H1 (cell line): ENCODE data around the gene STK32A. TPM values are rescaled to one million over a fixed set of nuclear protein-coding genes. Genes with fewer than 3 reads are reported as not detected.
"Not testable (repeated sequence)": the region's sequence is repeated elsewhere in the genome, so short reads cannot be mapped to it uniquely, and the experiment has no call there.

Source experiments
- CTCF ChIA-PET: fragments of 300-600 bp; sonication (Branson Sonifier 250); formaldehyde crosslinking; loops from one replicate; lab custom pipeline; 2021; ENCODE audit not compliant: partially characterized antibody; lab: Charles Lee
- POLR2A ChIA-PET: fragments of 300-600 bp; sonication (Branson Sonifier 250); formaldehyde crosslinking; loops from one replicate; lab custom pipeline; 2021; ENCODE audit warnings: inconsistent platforms; ENCODE audit not compliant: partially characterized antibody; lab: Charles Lee
- DNase-seq, 2 experiments: peaks; one replicate each; pipeline versions ENCODE4 v3.0.0 to v3.0.0-alpha.2; 2010 to 2022; ENCODE audit warnings: low spot score in 2 of 2, low read depth in 1 of 2, mixed read lengths in 1 of 2
- FAIRE-seq: peaks from 2 replicates; lab custom pipeline; 2011; peaks lifted over from hg19 to GRCh38; lab: Jason Lieb, UNC
- H2AFZ ChIP-seq: 2 replicates; pipeline ENCODE4 v1.8.1; 2012; ENCODE audit warnings: low read length, inconsistent platforms
- H2AK5ac ChIP-seq: 2 replicates; pipeline ENCODE4 v1.6.1; 2013; ENCODE audit warnings: low read depth, low read length
- H2BK120ac ChIP-seq: replicated peaks from 2 replicates; pipeline ENCODE3; 2013; ENCODE audit warnings: low read depth, low read length, inconsistent platforms
- H2BK12ac ChIP-seq: 2 replicates; pipeline ENCODE4 v1.6.1; 2013; ENCODE audit warnings: low read depth, low read length
- H2BK15ac ChIP-seq: 2 replicates; pipeline ENCODE4 v1.6.1; 2013; ENCODE audit warnings: low read length
- H2BK20ac ChIP-seq: 2 replicates; pipeline ENCODE4 v1.6.1; 2013; ENCODE audit warnings: low read length
- H2BK5ac ChIP-seq: 2 replicates; pipeline ENCODE4 v1.6.1; 2013; ENCODE audit warnings: low read depth, low read length
- H3K14ac ChIP-seq: 2 replicates; pipeline ENCODE4 v1.6.1; 2013; ENCODE audit warnings: inconsistent platforms; ENCODE audit not compliant: insufficient read length
- H3K18ac ChIP-seq: 2 replicates; pipeline ENCODE4 v1.6.1; 2013; ENCODE audit warnings: low read length; ENCODE audit errors: extremely low read depth
- H3K23ac ChIP-seq: 2 replicates; pipeline ENCODE4 v1.6.1; 2013; ENCODE audit warnings: inconsistent platforms; ENCODE audit not compliant: insufficient read length
- H3K23me2 ChIP-seq: 2 replicates; pipeline ENCODE4 v1.6.1; 2013; ENCODE audit warnings: low read depth, low read length
- H3K27ac ChIP-seq: 2 replicates; pipeline ENCODE4 v1.6.1; 2011; ENCODE audit warnings: low read depth, low read length, inconsistent platforms
- H3K27me3 ChIP-seq, 4 experiments: replicated peaks in 1 of 4; 1 replicate in 1 of 4; 2 replicates in 3 of 4; pipeline versions ENCODE4 v1.6.1 to v1.8.1; 2011 to 2013; ENCODE audit warnings: low read length in 3 of 4, mild to moderate bottlenecking in 3 of 4, inconsistent platforms in 2 of 4, mixed read lengths in 2 of 4, moderate library complexity in 1 of 4; ENCODE audit not compliant: control insufficient read depth in 3 of 4, insufficient read depth in 3 of 4; ENCODE audit errors: extremely low read depth in 1 of 4
- H3K36me3 ChIP-seq, 4 experiments: 2 replicates each; pipeline versions ENCODE4 v1.6.1 to v1.8.1; 2011 to 2013; ENCODE audit warnings: mild to moderate bottlenecking in 4 of 4, low read length in 3 of 4, moderate library complexity in 2 of 4, control low read depth in 1 of 4, inconsistent platforms in 1 of 4; ENCODE audit not compliant: insufficient read depth in 4 of 4, control insufficient read depth in 2 of 4
- H3K4ac ChIP-seq: replicated peaks from 2 replicates; pipeline ENCODE3; 2013; ENCODE audit warnings: low read length, low read depth, mixed read lengths, inconsistent platforms; ENCODE audit not compliant: insufficient read length
- H3K4me1 ChIP-seq, 4 experiments: replicated peaks in 1 of 4; 1 replicate in 1 of 4; 2 replicates in 3 of 4; pipeline versions ENCODE4 v1.6.1 to v1.8.1; 2011 to 2013; ENCODE audit warnings: low read length in 3 of 4, inconsistent platforms in 2 of 4, mixed read lengths in 1 of 4; ENCODE audit not compliant: insufficient read depth in 4 of 4, control insufficient read depth in 3 of 4
- H3K4me2 ChIP-seq, 2 experiments: 2 replicates each; pipeline versions ENCODE4 v1.6.1 to v1.8.1; 2011 to 2013; ENCODE audit warnings: low read depth in 2 of 2, low read length in 2 of 2, control low read depth in 1 of 2, inconsistent platforms in 1 of 2, mild to moderate bottlenecking in 1 of 2; ENCODE audit not compliant: insufficient read depth in 1 of 2
- H3K4me3 ChIP-seq, 4 experiments: fragments of 200-600, 300-600 bp in 1 of 4; sonication (generic), shearing (Covaris generic), sonication (Bioruptor Twin) in 1 of 4; 2 replicates each; pipeline versions ENCODE4 v1.5.1 to v1.8.1; 2011 to 2016; ENCODE audit warnings: low read length in 4 of 4, low read depth in 3 of 4, control low read depth in 2 of 4, inconsistent platforms in 2 of 4, mild to moderate bottlenecking in 2 of 4, mixed read lengths in 1 of 4, moderate library complexity in 1 of 4; ENCODE audit not compliant: insufficient read depth in 2 of 4; ENCODE audit errors: extremely low read depth in 1 of 4
- H3K56ac ChIP-seq: replicated peaks from 2 replicates; pipeline ENCODE3; 2013; ENCODE audit warnings: low read depth, mild to moderate bottlenecking, mixed read lengths, low read length, inconsistent platforms; ENCODE audit not compliant: insufficient read length
- H3K79me1 ChIP-seq: 2 replicates; pipeline ENCODE4 v1.6.1; 2013; ENCODE audit warnings: low read depth, low read length, control low read depth
- H3K79me2 ChIP-seq, 2 experiments: 2 replicates each; pipeline versions ENCODE4 v1.6.1 to v1.8.1; 2012 to 2013; ENCODE audit warnings: low read length in 2 of 2, mild to moderate bottlenecking in 2 of 2, inconsistent platforms in 1 of 2; ENCODE audit not compliant: insufficient read depth in 2 of 2, control insufficient read depth in 1 of 2
- H3K9ac ChIP-seq, 4 experiments: replicated peaks in 1 of 4; 1 replicate in 1 of 4; 2 replicates in 3 of 4; pipeline versions ENCODE4 v1.6.1 to v1.8.1; 2011 to 2013; ENCODE audit warnings: low read depth in 3 of 4, low read length in 3 of 4, control low read depth in 2 of 4, mild to moderate bottlenecking in 2 of 4, moderate library complexity in 2 of 4, inconsistent platforms in 1 of 4; ENCODE audit errors: extremely low read depth in 1 of 4
- H3K9me3 ChIP-seq, 2 experiments: 2 replicates each; pipeline versions ENCODE4 v1.6.1 to v1.8.1; 2012 to 2013; ENCODE audit warnings: mild to moderate bottlenecking in 2 of 2, moderate library complexity in 2 of 2, control low read depth in 1 of 2, inconsistent platforms in 1 of 2, low read depth in 1 of 2, low read length in 1 of 2, mixed read lengths in 1 of 2; ENCODE audit not compliant: insufficient read depth in 2 of 2
- H4K20me1 ChIP-seq, 2 experiments: replicated peaks in 1 of 2; 2 replicates each; pipeline versions ENCODE3 to v1.8.1; 2011 to 2013; ENCODE audit warnings: inconsistent platforms in 2 of 2, low read length in 2 of 2, mild to moderate bottlenecking in 1 of 2; ENCODE audit not compliant: insufficient read depth in 2 of 2, control insufficient read depth in 1 of 2
- H4K5ac ChIP-seq: 2 replicates; pipeline ENCODE4 v1.6.1; 2013; ENCODE audit warnings: low read length, low read depth, mixed read lengths, inconsistent platforms; ENCODE audit not compliant: insufficient read length
- H4K8ac ChIP-seq: 2 replicates; pipeline ENCODE4 v1.8.0; 2013; ENCODE audit warnings: mild to moderate bottlenecking, moderate library complexity, low read length, inconsistent platforms; ENCODE audit not compliant: insufficient read depth; ENCODE audit errors: extremely low read depth
- H4K91ac ChIP-seq: replicated peaks from 2 replicates; pipeline ENCODE3; 2013; ENCODE audit warnings: low read length, mixed read lengths, inconsistent platforms; ENCODE audit not compliant: insufficient read length
- WGBS, 2 experiments: shearing (Covaris generic) in 1 of 2; methylation state at CpG; one replicate each; pipeline versions ENCODE4 v1.1.6 to v1.1.7; 2013 to 2015; ENCODE audit warnings: low lambda C conversion rate in 2 of 2, mixed read lengths in 2 of 2, inconsistent platforms in 1 of 2, low coverage in 1 of 2, missing lambda C conversion rate in 1 of 2; ENCODE audit not compliant: insufficient replicate concordance in 2 of 2, insufficient coverage in 1 of 2, insufficient read length in 1 of 2; ENCODE audit errors: extremely low coverage in 1 of 2, missing lambda C conversion rate in 1 of 2; 5-methylcytosine and 5-hydroxymethylcytosine counted together
- polyA plus RNA-seq, 7 experiments: library from polyadenylated mRNA; depleted of rRNA in 3 of 7; stranded (reverse) in 5 of 7; unstranded in 2 of 7; fragments of >200 nt in 5 of 7; fragments of 200-250 nt in 2 of 7; gene quantifications; 1 replicate in 5 of 7; 2 replicates in 1 of 7; 4 replicates in 1 of 7; pipeline versions ENCODE4 v1.2.1 to v1.2.3, GENCODE V29; 2011 to 2013; ENCODE audit warnings: missing spikeins in 2 of 7, mixed read lengths in 2 of 7
- total RNA-seq: library from RNA; stranded (reverse); fragmentation: NEBNext Ultra II Directional; extraction: Animal tissue kit (Norgen Biotek cat#: 25700); gene quantifications from 2 replicates; pipeline ENCODE4 v1.2.1, GENCODE V29; 2021

The STK32A gene
- total and polyA plus RNA-seq, 2 of the 8 experiments (the other 6 are each of a cell fraction or from before 2014, with no cell fraction given), result 1.3 to 2.5 TPM

GRCh38 chr5:147367381-147367780 is 132.6 kb downstream of the STK32A start:
- H3K23ac ChIP-seq, H3K79me1 ChIP-seq, H2BK5ac ChIP-seq, H4K91ac ChIP-seq, H4K5ac ChIP-seq, H3K79me2 ChIP-seq, H3K9ac ChIP-seq, H3K4me2 ChIP-seq, H3K36me3 ChIP-seq, H2BK15ac ChIP-seq, H3K27me3 ChIP-seq, H2AFZ ChIP-seq, H2BK20ac ChIP-seq, H2AK5ac ChIP-seq, H3K4ac ChIP-seq, H3K14ac ChIP-seq, H3K23me2 ChIP-seq, FAIRE-seq, H3K27ac ChIP-seq, H2BK120ac ChIP-seq, H4K8ac ChIP-seq, H3K56ac ChIP-seq, H3K18ac ChIP-seq, H3K9me3 ChIP-seq, H3K4me3 ChIP-seq, POLR2A ChIA-PET, H3K4me1 ChIP-seq, H4K20me1 ChIP-seq, DNase-seq, H2BK12ac ChIP-seq: not testable (repeated sequence)
- CTCF ChIA-PET, result interaction anchor here (2.1 to 7.0 kb wide), 2 partner anchors 21 to 143 kb away, joined by 9 to 94 read pairs; no protein-coding TSS in a partner anchor
- WGBS, 2 experiments, result 77% methylated on average over 6 of the region's 6 CpGs; no CpG with 5 or more reads in 1 of the 2 experiments
